ENCODE data around the gene NEDD8.

GRCh38 chr14:24270537-24271133 lies 38.5 kb upstream of the NEDD8 start:
- TF ChIP-seq CREB5 (CRISPR knock-in tag; IDR thresholded peaks at IDR 0.05; ENCODE audit: low read depth), result no peak
- no peak for TF ChIP-seq OSR1 (CRISPR knock-in tag; IDR thresholded peaks at IDR 0.05)
- TF ChIP-seq ZFP3 (CRISPR knock-in tag; IDR thresholded peaks at IDR 0.05), result no peak
- no peak for TF ChIP-seq TOX (CRISPR knock-in tag; IDR thresholded peaks at IDR 0.05; ENCODE audit: borderline replicate concordance)
- TF ChIP-seq ISL1 (CRISPR knock-in tag; IDR thresholded peaks at IDR 0.05), result no peak
- no peak for TF ChIP-seq PATZ1 (CRISPR knock-in tag; IDR thresholded peaks at IDR 0.05; ENCODE audit: borderline replicate concordance)
- TF ChIP-seq RARB (CRISPR knock-in tag; IDR thresholded peaks at IDR 0.05), result no peak
- no peak for TF ChIP-seq GLIS3 (CRISPR knock-in tag; IDR thresholded peaks at IDR 0.05)
